Gastrocnemius medialis (tissue), 4 donors: ENCODE data around the gene MTARC1.

Experiments
- POLR2A ChIP-seq, 2 donors: fragments of 450-650 bp; IDR thresholded peaks; one replicate each; pipeline ENCODE4 v1.6.1; 2017; ENCODE audit warnings: antibody characterized with exemption in 2 of 2, mild to moderate bottlenecking in 2 of 2, moderate library complexity in 2 of 2
- TF ChIP-seq, protein P1 (sequence below), 5 experiments: fragments of 450-650 bp in 3 of 5; fragments of 200-600 bp in 2 of 5; sonication (generic) in 2 of 5; IDR thresholded peaks in 4 of 5; conservative IDR thresholded peaks in 1 of 5; 1 replicate in 4 of 5; 2 replicates in 1 of 5; pipeline ENCODE4 v1.5.1; 2016 to 2019; ENCODE audit warnings: antibody characterized with exemption in 5 of 5, mild to moderate bottlenecking in 3 of 5, moderate library complexity in 3 of 5

DNA sequence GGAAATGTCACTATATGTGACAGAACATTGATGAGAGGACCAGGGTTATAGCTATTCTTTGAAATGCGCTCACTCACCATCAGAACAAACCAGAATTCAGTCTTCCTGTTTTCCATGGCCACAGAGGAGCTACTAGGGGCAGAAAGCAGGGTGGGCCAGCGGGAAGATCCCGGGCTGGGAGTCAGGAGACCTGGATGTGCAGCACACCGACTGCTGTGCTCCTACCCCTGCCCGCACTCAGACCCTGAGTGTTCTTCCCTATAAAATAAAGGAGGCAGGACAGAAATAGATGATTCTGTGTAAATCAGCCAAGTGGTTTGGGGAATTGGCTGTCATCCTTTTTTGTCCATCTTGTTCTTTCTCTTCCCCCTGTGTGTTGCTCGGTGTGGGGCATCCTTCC lies 21.0 kb downstream of the MTARC1 start:
- no peak for TF ChIP-seq POLR2A (IDR thresholded peaks at IDR 0.05)
- TF ChIP-seq, protein P1, sequence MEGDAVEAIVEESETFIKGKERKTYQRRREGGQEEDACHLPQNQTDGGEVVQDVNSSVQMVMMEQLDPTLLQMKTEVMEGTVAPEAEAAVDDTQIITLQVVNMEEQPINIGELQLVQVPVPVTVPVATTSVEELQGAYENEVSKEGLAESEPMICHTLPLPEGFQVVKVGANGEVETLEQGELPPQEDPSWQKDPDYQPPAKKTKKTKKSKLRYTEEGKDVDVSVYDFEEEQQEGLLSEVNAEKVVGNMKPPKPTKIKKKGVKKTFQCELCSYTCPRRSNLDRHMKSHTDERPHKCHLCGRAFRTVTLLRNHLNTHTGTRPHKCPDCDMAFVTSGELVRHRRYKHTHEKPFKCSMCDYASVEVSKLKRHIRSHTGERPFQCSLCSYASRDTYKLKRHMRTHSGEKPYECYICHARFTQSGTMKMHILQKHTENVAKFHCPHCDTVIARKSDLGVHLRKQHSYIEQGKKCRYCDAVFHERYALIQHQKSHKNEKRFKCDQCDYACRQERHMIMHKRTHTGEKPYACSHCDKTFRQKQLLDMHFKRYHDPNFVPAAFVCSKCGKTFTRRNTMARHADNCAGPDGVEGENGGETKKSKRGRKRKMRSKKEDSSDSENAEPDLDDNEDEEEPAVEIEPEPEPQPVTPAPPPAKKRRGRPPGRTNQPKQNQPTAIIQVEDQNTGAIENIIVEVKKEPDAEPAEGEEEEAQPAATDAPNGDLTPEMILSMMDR (IDR thresholded peaks at IDR 0.05 in 4 of 5, conservative IDR thresholded peaks at IDR 0.05 in 1 of 5) = no peak
